A549 (cell line): ENCODE results near the gene RGL3. TPM values are rescaled to one million over a fixed set of nuclear protein-coding genes. Genes with fewer than 3 reads are reported as not detected.
"Not testable (repeated sequence)": the region's sequence is repeated elsewhere in the genome, so short reads cannot be mapped to it uniquely, and the experiment has no call there.

Experiments
- ATAC-seq, 2 experiments: fragments of 200-7000 bp in 1 of 2; fragments of >200 bp in 1 of 2; cut with Nextera tagmentation in 1 of 2; cut with Tn5 transposase in 1 of 2; 3 replicates each; pipeline versions ENCODE4 v1.8.0 to v1.9.1; 2018 to 2020; ENCODE audit warnings: mild to moderate bottlenecking in 1 of 2, moderate library complexity in 1 of 2
- CTCF ChIA-PET: fragments of 300-600 bp; sonication (Branson Sonifier 250); formaldehyde crosslinking; extraction: SDS; loops from one replicate; lab custom pipeline; 2021; ENCODE audit warnings: antibody characterized with exemption, inconsistent platforms; lab: Yijun Ruan, JAX
- POLR2A ChIA-PET: fragments of 350-600 bp; formaldehyde crosslinking; extraction: SDS; loops from one replicate; lab custom pipeline; 2021; ENCODE audit warnings: antibody characterized with exemption, inconsistent platforms; lab: Yijun Ruan, JAX
- DNase-seq, 2 experiments: peaks; one replicate each; pipeline versions ENCODE4 v3.0.0 to v3.0.0-alpha.2; 2011 to 2016; ENCODE audit warnings: low read depth in 1 of 2, low spot score in 1 of 2
- FAIRE-seq: peaks from 2 replicates; lab custom pipeline; 2011; peaks lifted over from hg19 to GRCh38; lab: Jason Lieb, UNC
- H3K27ac ChIP-seq, 2 experiments: fragments of >200 bp; sonication (Bioruptor Twin); formaldehyde crosslinking; 3 replicates each; pipeline ENCODE4 v1.5.1; 2016 to 2017
- H3K4me1 ChIP-seq: fragments of >200 bp; sonication (Bioruptor Twin); formaldehyde crosslinking; 3 replicates; pipeline ENCODE4 v1.6.1; 2016
- H3K4me2 ChIP-seq: fragments of >200 bp; sonication (Bioruptor Twin); formaldehyde crosslinking; 3 replicates; pipeline ENCODE4 v1.6.1; 2016
- H3K4me3 ChIP-seq: fragments of >200 bp; sonication (Bioruptor Twin); formaldehyde crosslinking; 3 replicates; pipeline ENCODE4 v1.5.1; 2016
- H3K9me3 ChIP-seq: fragments of >200 bp; sonication (Bioruptor Twin); formaldehyde crosslinking; 3 replicates; pipeline ENCODE4 v1.6.1; 2016
- BHLHE40 ChIP-seq: IDR thresholded peaks from 2 replicates; pipeline ENCODE4 v1.6.1; 2012; ENCODE audit warnings: low read depth, low read length, inconsistent platforms
- CEBPB ChIP-seq, 2 experiments: fragments of >200 bp in 1 of 2; sonication (Bioruptor Twin) in 1 of 2; formaldehyde crosslinking in 1 of 2; IDR thresholded peaks; 2 replicates each; pipeline ENCODE4 v1.6.1; 2012 to 2016
- CHD4 ChIP-seq: fragments of 200-600 bp; sonication (generic); IDR thresholded peaks from 2 replicates; pipeline ENCODE4 v1.6.1; 2016; ENCODE audit warnings: antibody characterized with exemption, mild to moderate bottlenecking, borderline replicate concordance
- FOSL2 ChIP-seq, 2 experiments: fragments of 450-650 bp in 1 of 2; fragments of >200 bp in 1 of 2; sonication (Bioruptor Twin) in 1 of 2; formaldehyde crosslinking; IDR thresholded peaks; 2 replicates each; pipeline versions ENCODE4 v1.5.0 to v1.6.1; 2016 to 2020; ENCODE audit warnings: mild to moderate bottlenecking in 1 of 2, moderate library complexity in 1 of 2
- GATA3 ChIP-seq: IDR thresholded peaks from 2 replicates; pipeline ENCODE4 v1.6.1; 2012; ENCODE audit warnings: borderline replicate concordance
- HDAC2 ChIP-seq: fragments of 200-600 bp; sonication (generic); IDR thresholded peaks from 2 replicates; pipeline ENCODE4 v1.6.1; 2016
- HOXA7 ChIP-seq: fragments of 250-450 bp; sonication (Bioruptor Pico); IDR thresholded peaks from 2 replicates; pipeline ENCODE4 v1.5.0; 2020; ENCODE audit warnings: mild to moderate bottlenecking, moderate library complexity
- JUN ChIP-seq, 2 experiments: fragments of >200 bp; sonication (Bioruptor Twin); formaldehyde crosslinking; IDR thresholded peaks; 2 replicates in 1 of 2; 3 replicates in 1 of 2; pipeline ENCODE4 v1.6.1; 2016 to 2017
- KDM5A ChIP-seq: fragments of 200-600 bp; sonication (generic); IDR thresholded peaks from 2 replicates; pipeline ENCODE4 v1.6.1; 2016; ENCODE audit warnings: antibody characterized with exemption, mild to moderate bottlenecking
- MAZ ChIP-seq: fragments of 150-350 bp; IDR thresholded peaks from 2 replicates; pipeline ENCODE4 v1.6.1; 2014; ENCODE audit warnings: antibody characterized with exemption, low read depth, low read length, borderline replicate concordance
- NFE2L2 ChIP-seq: fragments of 150-350 bp; conservative IDR thresholded peaks from 2 replicates; pipeline ENCODE4 v1.6.1; 2014; ENCODE audit warnings: low read length
- NR3C1 ChIP-seq: fragments of >200 bp; sonication (Bioruptor Twin); formaldehyde crosslinking; IDR thresholded peaks from 3 replicates; pipeline ENCODE4 v1.6.1; 2017
- POLR2A ChIP-seq: IDR thresholded peaks from 2 replicates; pipeline ENCODE4 v1.6.1; 2012; ENCODE audit warnings: mild to moderate bottlenecking, low read length
- RARB ChIP-seq: fragments of 250-450 bp; sonication (Bioruptor Pico); IDR thresholded peaks from 2 replicates; pipeline ENCODE4 v1.8.0; 2021; ENCODE audit warnings: mild to moderate bottlenecking, moderate library complexity
- RCOR1 ChIP-seq: fragments of 150-350 bp; IDR thresholded peaks from 2 replicates; pipeline ENCODE4 v1.6.1; 2014; ENCODE audit warnings: antibody characterized with exemption, low read length, low read depth
- TFCP2L1 ChIP-seq: fragments of 250-450 bp; sonication (Bioruptor Pico); IDR thresholded peaks from 2 replicates; pipeline ENCODE4 v1.5.0; 2021; ENCODE audit warnings: mild to moderate bottlenecking
- ZSCAN20 ChIP-seq: fragments of 250-450 bp; sonication (Bioruptor Pico); IDR thresholded peaks from 2 replicates; pipeline ENCODE4 v1.8.0; 2022; ENCODE audit warnings: mild to moderate bottlenecking, moderate library complexity
- WGBS: methylation state at CpG from one replicate; pipeline ENCODE4 v1.1.6; 2017; ENCODE audit errors: missing lambda C conversion rate; 5-methylcytosine and 5-hydroxymethylcytosine counted together
- polyA plus RNA-seq, 4 experiments: library from polyadenylated mRNA; depleted of rRNA in 3 of 4; stranded (reverse); fragments of >200 nt; fragmentation: RNase III in 1 of 4; extraction: RNeasy Plus Mini Kit Qiagen cat#74134 plus additional on column Dnase treatment in 1 of 4; gene quantifications; 2 replicates in 3 of 4; 3 replicates in 1 of 4; pipeline ENCODE4 v1.2.3, GENCODE V29; 2011 to 2017
- TF ChIP-seq, protein P1 (sequence below): fragments of 450-650 bp; IDR thresholded peaks from 2 replicates; pipeline ENCODE4 v1.6.1; 2014; ENCODE audit warnings: antibody characterized with exemption
- TF ChIP-seq, protein P2 (sequence below): fragments of 250-450 bp; sonication (Bioruptor Pico); IDR thresholded peaks from 2 replicates; pipeline ENCODE4 v1.5.0; 2021; ENCODE audit warnings: mild to moderate bottlenecking, moderate library complexity, borderline replicate concordance
- TF ChIP-seq, protein P3 (sequence below): fragments of 150-350 bp; IDR thresholded peaks from 2 replicates; pipeline ENCODE4 v1.6.1; 2014; ENCODE audit warnings: low read depth, mild to moderate bottlenecking, low read length
- TF ChIP-seq, protein P4 (sequence below): fragments of >200 bp; sonication (Bioruptor Twin); formaldehyde crosslinking; IDR thresholded peaks from 3 replicates; pipeline ENCODE4 v1.5.1; 2016

The RGL3 gene
- polyA plus RNA-seq, 2 of the 4 experiments (the other 2 are of a cell fraction), result 1.5 to 3.7 TPM

DNA sequence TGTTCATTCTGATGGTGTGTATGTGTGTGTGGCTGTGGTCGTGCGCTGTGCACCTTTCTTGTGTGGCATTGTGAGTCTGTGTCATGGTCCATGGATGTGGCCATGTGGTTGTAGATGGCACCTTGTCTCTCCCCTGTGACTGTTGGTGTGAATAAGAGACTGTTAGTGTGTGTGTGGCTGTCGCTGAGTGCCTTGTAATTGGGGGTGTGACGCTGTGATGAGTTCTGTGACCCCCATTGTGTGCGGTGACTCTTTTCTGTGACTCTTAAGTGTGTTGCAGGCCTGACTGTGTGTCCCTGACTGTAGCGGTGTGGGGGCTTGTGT is 63.1 kb downstream of the RGL3 start:
- POLR2A ChIA-PET, result no interaction called here
- H3K4me1 ChIP-seq, result no peaks in the 10 kb centered on the region
- TF ChIP-seq ZSCAN20 (CRISPR knock-in tag), result no peak
- TF ChIP-seq, all 56 proteins: peak for 0
- ATAC-seq, result no peak
- H3K27ac ChIP-seq, result peak overlapping the region in 1 of 2 experiments; percentile 89; a peak in 2 of 6 replicates
- no peak for FAIRE-seq
- H3K4me2 ChIP-seq, result peak overlapping the region; percentile 90
- H3K4me3 ChIP-seq, result peak overlapping the region; percentile 58; the same call in 2 of the 3 replicates
- no peaks in the 10 kb centered on the region for H3K9me3 ChIP-seq
- WGBS, result 90% methylated on average over 4 of the region's 6 CpGs
- CTCF ChIA-PET, result no interaction called here
- no peak for DNase-seq

DNA sequence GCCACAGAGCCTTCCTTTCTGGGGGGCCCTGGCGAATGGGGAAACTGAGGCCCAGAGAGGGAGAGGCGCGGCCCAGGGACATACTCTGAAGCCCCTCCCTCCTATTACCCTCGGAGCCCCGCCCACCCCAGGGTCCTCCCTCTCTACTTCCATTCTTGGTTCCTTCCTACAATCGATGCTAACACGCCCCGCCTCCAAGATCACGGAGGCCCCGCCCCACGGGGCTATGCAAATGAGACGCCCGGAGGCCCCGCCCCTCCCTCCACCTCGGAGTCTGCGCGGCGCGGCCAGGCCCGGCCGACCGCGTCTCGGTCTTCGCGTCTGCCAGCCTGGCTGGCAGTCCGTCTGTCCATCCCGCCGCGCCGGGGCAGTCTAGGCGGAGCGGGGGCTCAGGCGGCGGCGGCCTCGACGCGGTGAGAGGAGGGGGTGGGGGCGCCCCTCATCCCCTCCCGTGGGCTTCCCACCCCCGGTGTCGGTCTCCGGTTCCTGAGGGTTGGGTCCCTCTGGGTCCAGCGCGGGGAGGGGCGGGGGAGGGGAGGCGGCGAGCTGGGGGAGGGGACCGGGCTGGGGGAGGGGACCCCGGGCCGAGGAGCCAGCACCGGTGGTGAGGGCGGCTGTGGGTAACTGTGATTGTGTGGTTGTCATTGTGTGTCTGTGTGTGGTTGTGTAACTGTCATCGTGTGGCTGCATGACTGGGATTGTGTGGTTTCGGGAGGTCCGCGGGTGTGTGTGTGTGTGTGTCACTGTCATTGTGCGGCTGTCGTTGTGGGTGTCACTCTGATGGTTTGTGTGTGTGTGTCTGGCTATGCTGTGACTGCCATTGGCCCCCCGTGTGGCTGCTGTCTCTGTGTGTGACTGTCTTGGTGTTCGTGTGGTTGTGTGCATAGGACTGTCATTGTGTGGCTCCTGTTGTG is 63.7 kb downstream of the RGL3 start, which contains the start of gene PLPPR2:
PLPPR2 (plus strand) TSS at position 273 of the 914 bp plus-strand sequence. CDS start 2,242 bp downstream, outside the sequence.
- Histone ChIP-seq H3K4me2 (peak within 1 kb of the TSS; percentile 90), H3K9me3 (no peaks in the 10 kb centered on the region), H3K27ac (peak within 1 kb of the TSS; percentile 74 to 89), H3K4me3 (peak within 1 kb of the TSS; percentile 58), H3K4me1 (no peaks in the 10 kb centered on the region)
- no peak for TF ChIP-seq CEBPB (IDR thresholded peaks at IDR 0.05)
- TF ChIP-seq HOXA7 (CRISPR knock-in tag), result no peak
- TF ChIP-seq, protein P1, sequence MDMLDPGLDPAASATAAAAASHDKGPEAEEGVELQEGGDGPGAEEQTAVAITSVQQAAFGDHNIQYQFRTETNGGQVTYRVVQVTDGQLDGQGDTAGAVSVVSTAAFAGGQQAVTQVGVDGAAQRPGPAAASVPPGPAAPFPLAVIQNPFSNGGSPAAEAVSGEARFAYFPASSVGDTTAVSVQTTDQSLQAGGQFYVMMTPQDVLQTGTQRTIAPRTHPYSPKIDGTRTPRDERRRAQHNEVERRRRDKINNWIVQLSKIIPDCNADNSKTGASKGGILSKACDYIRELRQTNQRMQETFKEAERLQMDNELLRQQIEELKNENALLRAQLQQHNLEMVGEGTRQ, result no peak
- TF ChIP-seq FOSL2 (IDR thresholded peaks at IDR 0.05), result no peak
- no peak for TF ChIP-seq FOSL2 (CRISPR knock-in tag; IDR thresholded peaks at IDR 0.05)
- TF ChIP-seq POLR2A, result peak; percentile 56
- TF ChIP-seq, protein P2, sequence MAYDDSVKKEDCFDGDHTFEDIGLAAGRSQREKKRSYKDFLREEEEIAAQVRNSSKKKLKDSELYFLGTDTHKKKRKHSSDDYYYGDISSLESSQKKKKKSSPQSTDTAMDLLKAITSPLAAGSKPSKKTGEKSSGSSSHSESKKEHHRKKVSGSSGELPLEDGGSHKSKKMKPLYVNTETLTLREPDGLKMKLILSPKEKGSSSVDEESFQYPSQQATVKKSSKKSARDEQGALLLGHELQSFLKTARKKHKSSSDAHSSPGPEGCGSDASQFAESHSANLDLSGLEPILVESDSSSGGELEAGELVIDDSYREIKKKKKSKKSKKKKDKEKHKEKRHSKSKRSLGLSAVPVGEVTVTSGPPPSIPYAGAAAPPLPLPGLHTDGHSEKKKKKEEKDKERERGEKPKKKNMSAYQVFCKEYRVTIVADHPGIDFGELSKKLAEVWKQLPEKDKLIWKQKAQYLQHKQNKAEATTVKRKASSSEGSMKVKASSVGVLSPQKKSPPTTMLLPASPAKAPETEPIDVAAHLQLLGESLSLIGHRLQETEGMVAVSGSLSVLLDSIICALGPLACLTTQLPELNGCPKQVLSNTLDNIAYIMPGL, result no peak
- 0 out of 5 replicates have a peak, but pooled peaks of 1 of the 2 experiments have one; percentile 48 for TF ChIP-seq JUN (IDR thresholded peaks at IDR 0.05)
- no peak for TF ChIP-seq CHD4
- TF ChIP-seq RCOR1, result no peak
- TF ChIP-seq, protein P3, sequence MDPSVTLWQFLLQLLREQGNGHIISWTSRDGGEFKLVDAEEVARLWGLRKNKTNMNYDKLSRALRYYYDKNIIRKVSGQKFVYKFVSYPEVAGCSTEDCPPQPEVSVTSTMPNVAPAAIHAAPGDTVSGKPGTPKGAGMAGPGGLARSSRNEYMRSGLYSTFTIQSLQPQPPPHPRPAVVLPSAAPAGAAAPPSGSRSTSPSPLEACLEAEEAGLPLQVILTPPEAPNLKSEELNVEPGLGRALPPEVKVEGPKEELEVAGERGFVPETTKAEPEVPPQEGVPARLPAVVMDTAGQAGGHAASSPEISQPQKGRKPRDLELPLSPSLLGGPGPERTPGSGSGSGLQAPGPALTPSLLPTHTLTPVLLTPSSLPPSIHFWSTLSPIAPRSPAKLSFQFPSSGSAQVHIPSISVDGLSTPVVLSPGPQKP, result no peak
- TF ChIP-seq GATA3, result no peak
- DNase-seq (peak; percentile 56 to 84), ATAC-seq (peak; percentile 78 to 95), FAIRE-seq (no peak)
- POLR2A ChIA-PET, result no interaction called here
- CTCF ChIA-PET, result no interaction called here
- WGBS, result 11% methylated on average over 21 of the region's 62 CpGs

DNA sequence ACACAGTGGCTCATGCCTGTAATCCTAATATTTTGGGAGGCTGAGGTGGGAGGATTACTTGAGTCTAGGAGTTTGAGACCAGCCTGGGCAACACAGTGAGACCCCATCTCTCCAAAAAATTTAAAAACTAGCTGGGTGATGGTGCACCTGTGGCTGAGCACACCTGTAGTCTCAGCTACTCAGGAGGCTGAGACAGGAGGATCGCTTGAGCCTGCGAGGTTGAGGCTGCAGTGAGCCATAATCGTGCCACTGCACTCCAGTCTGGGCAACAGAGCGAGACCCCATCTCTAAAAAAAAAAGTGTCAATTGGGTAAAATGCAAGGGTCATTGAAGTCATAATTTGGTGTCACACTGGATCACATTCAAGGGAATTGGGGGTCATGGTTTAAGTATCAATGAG is 65.0 kb downstream of the RGL3 start:
- H3K4me2 ChIP-seq, H3K4me1 ChIP-seq, DNase-seq, H3K27ac ChIP-seq, POLR2A ChIA-PET, ATAC-seq, H3K9me3 ChIP-seq, FAIRE-seq, H3K4me3 ChIP-seq: not testable (repeated sequence)
- CTCF ChIA-PET, result interaction anchor here (1.2 to 1.4 kb wide), 2 partner anchors 10 to 60 kb away, joined by 3 read pairs; no protein-coding TSS in a partner anchor
- 85% methylated on average over 4 of the region's 4 CpGs for WGBS

DNA sequence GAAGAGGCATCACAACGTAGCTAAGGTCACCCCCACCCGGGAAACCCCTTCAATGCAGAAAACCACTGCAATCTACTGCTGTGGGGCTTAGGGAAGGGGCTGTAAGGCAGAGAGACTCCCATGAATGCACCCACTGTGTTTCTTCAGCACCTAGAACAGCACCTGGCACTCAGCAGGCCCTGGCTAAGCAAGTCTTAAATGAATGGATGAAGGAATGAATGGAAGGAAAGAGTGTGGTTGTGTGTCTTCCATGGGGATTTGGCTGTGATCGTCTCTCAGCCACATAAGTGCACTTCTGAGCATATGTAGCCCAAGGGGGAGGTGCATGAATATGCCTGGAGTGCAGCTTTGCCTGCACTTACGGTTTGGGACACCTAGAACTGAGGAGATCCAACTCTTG is 69.9 kb downstream of the RGL3 start:
- Histone ChIP-seq H3K27ac (no peak overlapping the region), H3K4me2 (no peak overlapping the region), H3K9me3 (0 out of 3 replicates have a peak, but pooled peaks cover 7% of the 10 kb centered on the region), H3K4me3 (no peak overlapping the region), H3K4me1 (peaks cover 16% of the 10 kb centered on the region)
- 82% methylated on average over 4 of the region's 4 CpGs for WGBS
- ChIA-PET CTCF (interaction anchor here (0.9 kb wide), 1 partner anchor 9 kb away, joined by 3 read pairs; the partner anchor contains the start of gene RAB3D), POLR2A (interaction anchor here (0.6 to 1.0 kb wide), 2 partner anchors 26 to 32 kb away, joined by 3 read pairs; no protein-coding TSS in a partner anchor)
- FAIRE-seq (no peak), ATAC-seq (no peak), DNase-seq (no peak)
- no peak for TF ChIP-seq TFCP2L1 (CRISPR knock-in tag)
- no peak for TF ChIP-seq HDAC2
- TF ChIP-seq KDM5A, result no peak
- no peak for TF ChIP-seq NR3C1
- TF ChIP-seq BHLHE40, result no peak
- TF ChIP-seq, protein P2, result no peak
- no peak for TF ChIP-seq RCOR1
- TF ChIP-seq RARB (CRISPR knock-in tag), result no peak
- no peak for TF ChIP-seq NFE2L2
- TF ChIP-seq MAZ, result no peak
- TF ChIP-seq, protein P4, sequence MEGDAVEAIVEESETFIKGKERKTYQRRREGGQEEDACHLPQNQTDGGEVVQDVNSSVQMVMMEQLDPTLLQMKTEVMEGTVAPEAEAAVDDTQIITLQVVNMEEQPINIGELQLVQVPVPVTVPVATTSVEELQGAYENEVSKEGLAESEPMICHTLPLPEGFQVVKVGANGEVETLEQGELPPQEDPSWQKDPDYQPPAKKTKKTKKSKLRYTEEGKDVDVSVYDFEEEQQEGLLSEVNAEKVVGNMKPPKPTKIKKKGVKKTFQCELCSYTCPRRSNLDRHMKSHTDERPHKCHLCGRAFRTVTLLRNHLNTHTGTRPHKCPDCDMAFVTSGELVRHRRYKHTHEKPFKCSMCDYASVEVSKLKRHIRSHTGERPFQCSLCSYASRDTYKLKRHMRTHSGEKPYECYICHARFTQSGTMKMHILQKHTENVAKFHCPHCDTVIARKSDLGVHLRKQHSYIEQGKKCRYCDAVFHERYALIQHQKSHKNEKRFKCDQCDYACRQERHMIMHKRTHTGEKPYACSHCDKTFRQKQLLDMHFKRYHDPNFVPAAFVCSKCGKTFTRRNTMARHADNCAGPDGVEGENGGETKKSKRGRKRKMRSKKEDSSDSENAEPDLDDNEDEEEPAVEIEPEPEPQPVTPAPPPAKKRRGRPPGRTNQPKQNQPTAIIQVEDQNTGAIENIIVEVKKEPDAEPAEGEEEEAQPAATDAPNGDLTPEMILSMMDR, result no peak
